ENCODE data around the gene ATP7A. TPM values are rescaled to one million over a fixed set of nuclear protein-coding genes. Genes with fewer than 3 reads are reported as not detected.
"Not testable (repeated sequence)": the region's sequence is repeated elsewhere in the genome, so short reads cannot be mapped to it uniquely, and the experiment has no call there.

Gene ATP7A
- total RNA-seq, 1 donor from 2014 or later: 5.1 TPM

GRCh38 chrX:77937291-77937690, 26.8 kb downstream of the ATP7A start:
- Histone ChIP-seq H3K36me3 (no peaks in the 10 kb centered on the region), H3K79me2 (ENCODE audit: low read depth) (no peaks in the 10 kb centered on the region), H3K27me3 (no peaks in the 10 kb centered on the region), H3K9me3 (ENCODE audit: low read depth) (no peaks in the 10 kb centered on the region), H4K20me1 (ENCODE audit: low read depth) (no peaks in the 10 kb centered on the region), H3K27ac (no peak overlapping the region), H3K4me1 (no peaks in the 10 kb centered on the region), H3F3A (ENCODE audit: low read depth) (no peaks in the 10 kb centered on the region), H3K4me3 (no peak overlapping the region), H2AFZ (replicated peaks) (no peak overlapping the region), H3K9ac (no peak overlapping the region), H3K4me2 (no peak overlapping the region)
- DNase-seq (ENCODE audit: low spot score): no peak
- H3K27ac Mint-ChIP-seq: no peak overlapping the region
- peaks cover 4% of the 10 kb centered on the region for H3K9me3 Mint-ChIP-seq
- TF ChIP-seq, protein P1, sequence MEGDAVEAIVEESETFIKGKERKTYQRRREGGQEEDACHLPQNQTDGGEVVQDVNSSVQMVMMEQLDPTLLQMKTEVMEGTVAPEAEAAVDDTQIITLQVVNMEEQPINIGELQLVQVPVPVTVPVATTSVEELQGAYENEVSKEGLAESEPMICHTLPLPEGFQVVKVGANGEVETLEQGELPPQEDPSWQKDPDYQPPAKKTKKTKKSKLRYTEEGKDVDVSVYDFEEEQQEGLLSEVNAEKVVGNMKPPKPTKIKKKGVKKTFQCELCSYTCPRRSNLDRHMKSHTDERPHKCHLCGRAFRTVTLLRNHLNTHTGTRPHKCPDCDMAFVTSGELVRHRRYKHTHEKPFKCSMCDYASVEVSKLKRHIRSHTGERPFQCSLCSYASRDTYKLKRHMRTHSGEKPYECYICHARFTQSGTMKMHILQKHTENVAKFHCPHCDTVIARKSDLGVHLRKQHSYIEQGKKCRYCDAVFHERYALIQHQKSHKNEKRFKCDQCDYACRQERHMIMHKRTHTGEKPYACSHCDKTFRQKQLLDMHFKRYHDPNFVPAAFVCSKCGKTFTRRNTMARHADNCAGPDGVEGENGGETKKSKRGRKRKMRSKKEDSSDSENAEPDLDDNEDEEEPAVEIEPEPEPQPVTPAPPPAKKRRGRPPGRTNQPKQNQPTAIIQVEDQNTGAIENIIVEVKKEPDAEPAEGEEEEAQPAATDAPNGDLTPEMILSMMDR (IDR thresholded peaks at IDR 0.05): no peak
- TF ChIP-seq EZH2phosphoT487 (IDR thresholded peaks at IDR 0.05): no peak
- TF ChIP-seq EZH2 (IDR thresholded peaks at IDR 0.05): no peak
- no peaks in the 10 kb centered on the region for H3K36me3 Mint-ChIP-seq
- H3K4me1 Mint-ChIP-seq: no peaks in the 10 kb centered on the region
- no peak overlapping the region for H3K4me3 Mint-ChIP-seq
- no peaks in the 10 kb centered on the region for H3K27me3 Mint-ChIP-seq (ENCODE audit: insufficient read depth, low read depth)

DNA sequence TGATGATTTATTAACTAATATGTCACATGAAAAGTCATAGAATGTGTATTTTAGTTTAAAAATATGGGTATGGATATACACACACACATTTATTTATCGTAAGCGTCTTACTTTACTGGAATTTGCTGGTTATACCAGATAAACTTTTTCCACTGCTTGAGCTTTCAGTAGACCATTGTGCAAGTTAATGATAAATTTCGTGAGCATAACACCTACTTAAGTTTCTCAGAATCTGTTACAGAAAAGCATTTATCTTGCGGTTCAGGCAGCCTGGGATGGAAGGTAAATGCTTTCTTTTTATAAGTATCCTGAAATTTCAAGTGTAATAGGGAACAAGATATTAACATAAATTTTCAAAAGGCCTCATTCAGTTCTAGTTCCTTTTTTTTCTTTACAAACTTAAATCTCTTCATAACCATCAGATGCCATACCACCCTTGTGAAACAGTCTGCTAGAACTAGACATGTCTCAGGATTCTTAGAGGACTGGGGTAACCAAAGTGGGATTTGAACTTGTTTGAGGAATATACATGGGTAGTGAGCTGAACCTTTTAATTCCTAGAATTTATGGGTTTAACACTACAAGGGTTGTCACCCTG, 27.7 kb downstream of the ATP7A start:
- H2AFZ ChIP-seq (replicated peaks): no peak overlapping the region
- no peaks in the 10 kb centered on the region for H3K4me1 ChIP-seq
- no peaks in the 10 kb centered on the region for H3K9me3 ChIP-seq (ENCODE audit: low read depth)
- Mint-ChIP-seq H3K27ac (no peak overlapping the region), H3K27me3 (ENCODE audit: insufficient read depth, low read depth) (no peaks in the 10 kb centered on the region), H3K36me3 (no peaks in the 10 kb centered on the region), H3K9me3 (no peaks in the 10 kb centered on the region), H3K4me3 (no peak overlapping the region), H3K4me1 (no peaks in the 10 kb centered on the region)
- no peaks in the 10 kb centered on the region for H3K27me3 ChIP-seq
- H3K9ac ChIP-seq: no peak overlapping the region
- H3K4me2 ChIP-seq: no peak overlapping the region
- DNase-seq (ENCODE audit: low spot score): no peak
- no peaks in the 10 kb centered on the region for H3K79me2 ChIP-seq (ENCODE audit: low read depth)
- H3K36me3 ChIP-seq: no peaks in the 10 kb centered on the region
- H3K27ac ChIP-seq: no peak overlapping the region
- no peaks in the 10 kb centered on the region for H3F3A ChIP-seq (ENCODE audit: low read depth)
- H3K4me3 ChIP-seq: no peak overlapping the region
- H4K20me1 ChIP-seq (ENCODE audit: low read depth): no peaks in the 10 kb centered on the region
- no peak for TF ChIP-seq EZH2 (IDR thresholded peaks at IDR 0.05)
- TF ChIP-seq EZH2phosphoT487 (IDR thresholded peaks at IDR 0.05): no peak
- TF ChIP-seq, protein P1 (IDR thresholded peaks at IDR 0.05): no peak

- not testable (repeated sequence) for H3K27me3 ChIP-seq; H3K4me1 ChIP-seq; H3K9me3 Mint-ChIP-seq; H3K79me2 ChIP-seq (ENCODE audit: low read depth); DNase-seq (ENCODE audit: low spot score); H3K27ac Mint-ChIP-seq; H3K9me3 ChIP-seq (ENCODE audit: low read depth); H3K27me3 Mint-ChIP-seq (ENCODE audit: insufficient read depth, low read depth); H3K4me3 ChIP-seq; H3K36me3 Mint-ChIP-seq; H3K4me3 Mint-ChIP-seq; H4K20me1 ChIP-seq (ENCODE audit: low read depth); H3K9ac ChIP-seq; H3K36me3 ChIP-seq; H3K4me1 Mint-ChIP-seq; H3K4me2 ChIP-seq; H2AFZ ChIP-seq (replicated peaks); H3K27ac ChIP-seq; H3F3A ChIP-seq (ENCODE audit: low read depth)
Observed at GRCh38 chrX:77945031-77945430, 34.5 kb downstream of the ATP7A start.

DNA sequence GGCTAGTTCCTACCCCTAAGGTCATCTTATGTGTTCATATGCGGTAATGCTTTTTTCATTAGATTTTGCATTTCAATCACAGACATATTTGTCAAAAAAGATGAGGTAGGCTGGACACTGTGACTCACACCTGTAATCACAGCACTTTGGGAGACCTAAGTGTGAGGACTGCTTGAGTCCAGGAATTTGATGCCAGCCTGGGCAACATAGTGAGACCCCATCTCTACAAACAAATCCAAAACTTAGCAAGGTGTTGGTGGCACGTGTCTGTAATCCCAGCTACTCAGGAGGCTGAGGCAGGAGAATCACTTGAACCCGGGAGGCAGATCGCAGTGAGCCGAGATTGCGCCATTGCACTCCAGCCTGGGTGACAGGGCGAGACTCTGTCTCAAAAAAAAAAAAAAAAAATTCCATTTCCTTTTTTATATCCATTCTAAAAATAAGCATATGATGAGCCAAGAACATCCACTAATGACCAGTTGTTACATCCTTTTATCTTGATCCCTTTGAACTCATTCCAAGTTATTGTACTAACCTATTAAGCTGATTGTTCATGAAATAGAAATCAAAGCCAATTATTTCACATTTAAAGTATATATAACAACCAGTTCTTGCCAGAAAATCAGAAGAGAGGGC, 35.5 kb downstream of the ATP7A start:
- H3K27me3 ChIP-seq: no peaks in the 10 kb centered on the region
- H3K9me3 Mint-ChIP-seq: peaks cover 3% of the 10 kb centered on the region
- H3K4me2 ChIP-seq: no peak overlapping the region
- H3F3A ChIP-seq (ENCODE audit: low read depth): no peaks in the 10 kb centered on the region
- no peaks in the 10 kb centered on the region for H3K36me3 ChIP-seq
- H2AFZ ChIP-seq (replicated peaks): no peak overlapping the region
- H3K79me2 ChIP-seq (ENCODE audit: low read depth): no peaks in the 10 kb centered on the region
- no peak overlapping the region for H3K4me3 ChIP-seq
- no peaks in the 10 kb centered on the region for H3K27me3 Mint-ChIP-seq (ENCODE audit: insufficient read depth, low read depth)
- no peak overlapping the region for H3K9ac ChIP-seq
- H3K4me3 Mint-ChIP-seq: no peak overlapping the region
- H3K36me3 Mint-ChIP-seq: peaks cover 2% of the 10 kb centered on the region
- no peak overlapping the region for H3K27ac ChIP-seq
- no peaks in the 10 kb centered on the region for H3K9me3 ChIP-seq (ENCODE audit: low read depth)
- DNase-seq (ENCODE audit: low spot score): no peak
- no peaks in the 10 kb centered on the region for H3K4me1 ChIP-seq
- H3K27ac Mint-ChIP-seq: no peak overlapping the region
- H3K4me1 Mint-ChIP-seq: no peaks in the 10 kb centered on the region
- TF ChIP-seq EZH2 (IDR thresholded peaks at IDR 0.05) (no peak), EZH2phosphoT487 (IDR thresholded peaks at IDR 0.05) (no peak)
- TF ChIP-seq, protein P1 (IDR thresholded peaks at IDR 0.05): no peak
- no peaks in the 10 kb centered on the region for H4K20me1 ChIP-seq (ENCODE audit: low read depth)
